HL-60 (cell line): ENCODE measurements around the gene MSRB3.

Experiments used
- DNase-seq, 2 experiments: peaks; one replicate each; pipeline ENCODE4 v3.0.0-alpha.2; 2010 to 2020; ENCODE audit warnings: low read depth in 1 of 2, low spot score in 1 of 2
- H3K27ac ChIP-seq: fragments of 250-450 bp; sonication (Bioruptor Pico); replicated peaks from 2 replicates; pipeline ENCODE4 v1.5.1; 2020; ENCODE audit warnings: mild to moderate bottlenecking, moderate library complexity
- H3K27me3 ChIP-seq: fragments of 250-450 bp; sonication (Bioruptor Pico); 2 replicates; pipeline ENCODE4 v1.5.1; 2021; ENCODE audit warnings: mild to moderate bottlenecking, moderate library complexity; ENCODE audit not compliant: insufficient read depth, poor library complexity, severe bottlenecking
- H3K4me3 ChIP-seq: replicated peaks from 2 replicates; pipeline ENCODE4 v1.5.1; 2011; ENCODE audit warnings: mild to moderate bottlenecking, control low read depth, low read length; ENCODE audit not compliant: insufficient read depth
- CTCF ChIP-seq: IDR thresholded peaks from one replicate; pipeline ENCODE4 v1.5.1; 2011; ENCODE audit warnings: low read length, control low read depth, inconsistent platforms; ENCODE audit not compliant: insufficient read depth
- GABPA ChIP-seq: IDR thresholded peaks from 2 replicates; pipeline ENCODE4 v1.6.1; 2012; ENCODE audit warnings: low read depth
- POLR2AphosphoS5 ChIP-seq: IDR thresholded peaks from 2 replicates; pipeline ENCODE4 v1.6.1; 2012; ENCODE audit warnings: low read depth
- REST ChIP-seq: IDR thresholded peaks from 2 replicates; pipeline ENCODE4 v1.6.1; 2012; ENCODE audit warnings: low read depth; ENCODE audit not compliant: insufficient replicate concordance
- SPI1 ChIP-seq: IDR thresholded peaks from 2 replicates; pipeline ENCODE4 v1.6.1; 2012; ENCODE audit warnings: low read depth, mild to moderate bottlenecking, borderline replicate concordance

The MSRB3 gene

GRCh38 chr12:65300097-65300496 is 21.6 kb downstream of the MSRB3 start:
- TF ChIP-seq REST (no peak), SPI1 (no peak), CTCF (no peak), GABPA (no peak), POLR2AphosphoS5 (no peak)
- no peak for DNase-seq
- Histone ChIP-seq H3K4me3 (no peak overlapping the region), H3K27ac (no peak overlapping the region), H3K27me3 (no peaks in the 10 kb centered on the region)

DNA sequence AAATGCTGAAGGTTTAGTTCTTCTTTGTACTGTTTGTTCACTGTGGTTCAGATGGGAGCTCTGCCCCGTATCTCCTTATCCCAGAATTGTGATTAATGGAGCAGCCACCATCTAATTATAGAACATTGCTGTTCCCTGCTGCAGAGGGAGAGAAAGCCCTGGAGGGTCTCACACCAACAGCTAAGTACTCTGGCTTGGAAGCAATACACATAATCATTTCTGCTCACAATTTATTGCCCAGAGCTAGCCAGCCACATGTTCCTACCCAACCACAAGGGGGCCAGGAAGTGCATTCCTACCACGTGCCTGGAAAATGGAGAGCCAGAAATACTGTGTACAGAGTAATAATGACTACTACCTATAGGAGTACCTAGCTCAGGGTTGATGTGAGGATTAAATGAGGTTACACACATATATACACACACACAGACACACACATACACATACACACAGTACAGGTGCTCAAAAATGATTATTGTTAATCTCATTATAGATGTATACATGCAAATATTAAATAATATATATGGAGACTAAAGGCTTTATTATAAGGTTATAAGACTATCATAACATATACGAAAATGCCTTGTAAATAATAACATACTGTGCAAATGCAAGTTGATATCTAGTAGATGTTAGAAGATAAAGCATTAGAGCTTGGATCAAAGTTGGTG is 22.3 kb downstream of the MSRB3 start:
- no peak overlapping the region for H3K4me3 ChIP-seq
- DNase-seq: no peak
- TF ChIP-seq REST (no peak), GABPA (no peak)
- H3K27ac ChIP-seq: no peak overlapping the region
- no peaks in the 10 kb centered on the region for H3K27me3 ChIP-seq

GRCh38 chr12:65302891-65303290 is 24.4 kb downstream of the MSRB3 start:
- H3K4me3 ChIP-seq: no peak overlapping the region
- no peak for DNase-seq
- no peaks in the 10 kb centered on the region for H3K27me3 ChIP-seq
- H3K27ac ChIP-seq: no peak overlapping the region
- TF ChIP-seq CTCF (no peak), REST (no peak), SPI1 (no peak), POLR2AphosphoS5 (no peak), GABPA (no peak)
